A673 (cell line): ENCODE results near the gene FGR.

Experiments used
- CTCF ChIP-seq: fragments of 300-800, 200-600 bp; sonication (generic); conservative IDR thresholded peaks from 2 replicates; pipeline ENCODE4 v1.5.1; 2017; ENCODE audit warnings: low read depth, mild to moderate bottlenecking, antibody characterized with exemption, low read length, moderate library complexity, mixed read lengths
- EZH2 ChIP-seq: fragments of 200-600 bp; sonication (generic); IDR thresholded peaks from 2 replicates; pipeline ENCODE4 v1.6.1; 2017; ENCODE audit warnings: borderline replicate concordance, low read depth, mild to moderate bottlenecking, mixed read lengths, antibody characterized with exemption, low read length; ENCODE audit not compliant: poor library complexity, severe bottlenecking

DNA sequence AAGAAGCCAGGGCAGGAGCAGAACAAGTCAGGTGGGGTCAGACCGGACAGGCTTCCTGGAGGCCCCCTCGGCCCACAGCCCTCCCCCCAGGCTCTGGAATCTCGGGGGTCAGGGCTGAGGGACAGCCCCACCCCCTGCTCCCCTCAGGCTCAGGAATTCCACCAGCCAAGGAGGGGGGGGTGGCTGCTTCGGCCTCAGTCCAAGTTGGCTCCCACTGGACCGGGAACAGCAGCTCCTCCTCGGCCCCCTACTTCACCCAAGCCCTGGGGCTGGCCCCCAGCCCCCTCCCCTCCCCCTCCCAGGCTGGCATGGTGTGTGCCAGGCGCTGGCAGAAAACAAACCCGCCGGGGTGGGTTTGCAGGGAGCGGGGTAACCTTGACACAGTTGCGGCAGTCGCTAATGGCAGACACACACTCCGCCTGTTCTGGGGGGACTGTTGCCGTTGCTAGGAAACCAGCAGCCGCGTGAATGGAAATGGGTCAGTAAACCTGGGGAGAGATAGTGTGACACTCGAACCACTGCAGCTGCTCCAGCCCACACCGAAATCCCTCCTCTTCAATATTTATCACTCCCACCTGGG is 63.5 kb downstream of the FGR start:
- TF ChIP-seq CTCF = no peak
- TF ChIP-seq EZH2 = no peak
